ENCODE data around the gene GATA6.
A peak's percentile ranks its signal among the peaks of the same experiment; 100 is the strongest.

The GATA6 gene

GRCh38 chr18:22169011-22169888 is at the start of gene GATA6:
Gene GATA6 (plus strand): TSS chr18:22169589. CDS start chr18:22171145, 1,556 bp downstream.
- DNase-seq (ENCODE audit: low spot score) = peak; percentile 83

GRCh38 chr18:22124970-22125369 is 44.4 kb upstream of the GATA6 start:
- no peak for DNase-seq (ENCODE audit: low spot score)

DNA sequence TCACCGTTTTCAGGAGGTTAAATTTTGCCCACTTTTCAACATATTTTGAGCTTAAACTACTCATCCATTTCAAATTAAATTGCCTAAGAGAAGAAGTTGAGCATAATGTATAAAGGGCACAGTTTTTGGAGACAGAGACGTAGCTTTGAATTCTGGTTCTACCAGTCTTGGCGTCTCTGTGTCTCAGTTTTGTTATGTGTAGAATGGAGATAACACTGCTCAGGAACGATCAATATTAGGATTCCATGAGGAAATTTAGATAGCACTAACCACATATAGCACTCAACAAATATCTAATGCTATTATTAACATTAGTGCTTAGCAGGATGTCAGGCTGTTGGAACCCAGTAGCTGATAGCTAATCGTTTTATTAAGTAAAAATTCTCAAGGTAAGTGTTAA is 40.4 kb upstream of the GATA6 start:
- no peak for DNase-seq (ENCODE audit: low spot score)

DNA sequence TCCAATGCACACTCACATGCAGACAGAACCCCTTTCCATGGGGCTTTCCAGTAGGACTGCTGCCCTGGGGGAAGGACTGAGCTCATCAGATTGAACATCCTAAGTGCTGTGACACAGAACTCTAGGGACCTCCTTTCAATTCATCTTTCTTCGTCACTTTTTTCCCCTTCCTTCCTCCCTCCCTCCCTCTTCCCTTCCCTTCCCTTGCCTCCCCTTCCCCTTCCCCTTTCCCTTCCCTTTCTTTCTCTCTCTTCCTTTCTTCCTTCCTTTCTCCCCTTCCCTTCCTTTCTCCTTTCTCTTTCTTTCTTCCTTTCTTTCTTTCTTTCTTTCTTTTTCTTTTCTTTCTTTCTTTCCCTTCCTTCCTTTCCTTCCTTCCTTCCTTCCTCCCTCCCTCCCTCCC is 39.6 kb upstream of the GATA6 start:
- DNase-seq (ENCODE audit: low spot score) = no peak

DNA sequence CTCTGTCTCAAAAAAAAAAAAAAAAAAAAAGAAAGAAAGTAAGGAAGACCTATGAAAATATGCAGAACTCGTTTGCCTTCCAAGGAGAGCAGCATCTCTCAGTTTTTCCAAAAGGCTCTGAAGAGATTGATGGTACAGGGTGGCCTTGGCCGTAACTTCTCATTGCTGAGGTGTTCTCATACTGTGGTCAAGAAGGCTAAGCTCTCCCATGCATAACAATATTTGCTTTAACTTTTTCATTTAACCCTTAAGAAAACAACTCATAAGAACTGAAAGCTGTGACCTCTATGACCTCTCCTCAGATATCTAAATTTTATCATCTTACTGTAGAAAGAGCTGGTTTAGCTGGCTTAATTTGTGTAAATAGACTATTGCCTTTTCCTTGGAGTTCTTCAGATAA is 37.1 kb upstream of the GATA6 start:
- DNase-seq (ENCODE audit: low spot score) = no peak

DNA sequence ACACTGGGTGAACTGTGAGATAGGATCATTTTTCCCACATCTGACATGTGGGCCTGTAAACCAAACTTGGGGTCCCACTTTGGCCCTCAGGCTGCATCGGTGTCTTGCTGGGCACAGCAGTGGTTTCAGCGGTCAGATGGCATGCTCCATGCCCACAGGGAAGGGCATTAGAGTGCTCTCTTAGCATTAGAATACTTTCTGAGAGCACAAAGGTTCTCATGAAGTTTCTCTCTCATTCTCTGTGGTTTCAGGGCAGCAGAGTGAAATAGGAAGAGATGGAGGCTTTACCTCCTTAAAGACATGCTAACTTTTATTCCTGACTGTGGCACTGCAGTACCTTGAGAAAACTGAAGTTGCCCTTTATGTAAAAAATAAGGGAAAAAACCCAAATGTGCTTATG is 36.6 kb upstream of the GATA6 start:
- no peak for DNase-seq (ENCODE audit: low spot score)

GRCh38 chr18:22136395-22136794 is 33.0 kb upstream of the GATA6 start:
- no peak for DNase-seq (ENCODE audit: low spot score)

- no peak for DNase-seq (ENCODE audit: low spot score)
Measured at GRCh38 chr18:22141211-22141610, 28.2 kb upstream of the GATA6 start.

GRCh38 chr18:22143347-22144340 is 25.7 kb upstream of the GATA6 start:
- DNase-seq (ENCODE audit: low spot score) = no peak

DNA sequence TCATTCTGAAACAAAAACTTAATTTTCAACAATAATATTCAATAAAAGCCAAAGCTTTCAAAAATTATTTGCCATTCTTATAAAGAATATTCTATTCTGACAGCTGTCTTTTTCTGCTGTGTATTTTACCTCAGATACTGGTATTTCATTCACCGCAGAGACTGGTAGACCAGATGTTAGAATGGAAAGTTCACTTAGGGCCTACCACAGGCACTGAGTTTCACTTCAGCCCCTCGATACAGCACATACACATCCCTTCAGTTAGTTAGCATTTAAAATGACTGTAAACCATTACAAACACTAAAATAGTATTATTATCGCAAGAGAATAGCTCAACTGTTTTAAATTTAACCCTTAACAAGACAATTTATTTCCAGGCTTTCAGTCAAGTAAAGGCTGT is 24.2 kb upstream of the GATA6 start:
- DNase-seq (ENCODE audit: low spot score) = no peak

DNA sequence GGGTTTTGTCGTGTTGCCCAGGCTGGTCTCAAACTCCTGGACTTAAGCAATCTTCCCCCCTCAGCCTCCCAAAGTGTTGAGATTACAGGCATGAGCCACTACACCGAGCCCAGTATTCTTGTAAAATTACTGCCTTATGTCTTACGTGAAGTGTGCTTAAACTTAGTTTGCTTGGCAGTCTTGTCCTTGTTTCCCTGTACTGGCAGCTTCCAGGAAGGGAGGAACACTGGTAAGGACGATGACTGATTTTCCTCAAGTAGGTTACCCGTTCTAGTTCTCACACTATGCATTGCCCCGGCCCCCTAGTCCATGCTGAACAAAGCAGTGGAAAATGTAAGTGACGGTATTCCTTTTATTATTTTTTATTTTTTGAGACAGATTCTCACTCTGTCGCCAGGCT is 19.7 kb upstream of the GATA6 start:
- DNase-seq (ENCODE audit: low spot score) = no peak

DNA sequence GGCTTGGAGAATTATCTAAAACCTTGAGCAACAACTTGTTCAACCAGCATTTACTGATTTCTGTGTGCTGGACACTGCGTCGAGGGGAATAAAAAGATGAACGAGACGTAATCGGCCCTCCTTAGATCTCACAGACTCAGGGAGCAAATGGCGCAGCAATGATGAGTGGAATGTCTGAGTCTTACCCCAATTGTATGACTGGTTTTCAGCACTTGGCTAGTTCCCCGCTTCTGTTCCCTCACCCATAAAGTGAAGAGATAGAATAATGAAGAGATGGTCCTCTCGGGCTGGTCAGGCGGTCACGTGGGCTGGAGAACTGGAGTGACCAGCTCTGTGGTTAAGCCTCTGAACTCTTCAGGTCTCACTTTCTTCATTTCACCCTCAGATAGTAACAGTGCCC is 17.3 kb upstream of the GATA6 start:
- DNase-seq (ENCODE audit: low spot score) = no peak

DNA sequence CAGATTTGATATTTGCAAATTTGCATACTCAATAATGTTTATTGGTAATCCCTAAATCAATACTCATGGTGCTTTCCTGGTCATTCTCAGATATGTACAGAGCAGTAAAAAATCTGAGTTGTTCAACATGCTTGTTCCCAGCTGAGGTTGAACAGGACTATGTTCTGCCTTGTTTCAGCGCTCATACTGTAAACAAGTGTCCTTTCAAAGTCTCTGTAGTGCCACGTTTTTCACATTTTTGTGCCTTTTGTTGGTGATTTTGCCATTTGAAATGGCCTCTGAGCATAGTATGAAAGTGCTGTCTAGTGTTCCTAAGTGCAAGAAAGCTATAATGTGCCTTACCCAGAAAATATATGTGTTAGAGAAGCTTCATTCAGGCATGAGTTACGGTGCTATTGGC is 16.0 kb upstream of the GATA6 start:
- DNase-seq (ENCODE audit: low spot score) = no peak

DNA sequence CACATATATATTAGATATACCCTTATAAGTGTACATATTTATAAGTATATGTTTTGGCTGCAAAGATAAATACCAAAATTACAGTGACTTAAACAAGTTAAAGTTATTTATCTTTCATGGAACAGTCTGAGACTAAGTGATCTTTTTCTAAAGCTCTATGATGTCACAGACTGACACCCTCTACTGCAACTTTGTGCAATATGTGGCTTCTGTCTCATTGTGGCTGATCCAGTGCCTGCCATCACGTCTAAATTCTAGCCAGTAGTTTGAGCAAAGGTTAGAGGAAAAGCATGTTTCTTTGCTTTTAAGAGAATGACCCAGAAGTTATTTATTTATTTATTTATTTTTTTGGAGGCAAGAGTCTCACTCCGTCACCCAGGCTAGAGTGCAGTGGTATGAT is 13.8 kb upstream of the GATA6 start:
- no peak for DNase-seq (ENCODE audit: low spot score)

- DNase-seq (ENCODE audit: low spot score) = no peak
Measured at GRCh38 chr18:22159014-22159413, 10.4 kb upstream of the GATA6 start.

- no peak for DNase-seq (ENCODE audit: low spot score)
Measured at GRCh38 chr18:22161090-22161489, 8.3 kb upstream of the GATA6 start.

DNA sequence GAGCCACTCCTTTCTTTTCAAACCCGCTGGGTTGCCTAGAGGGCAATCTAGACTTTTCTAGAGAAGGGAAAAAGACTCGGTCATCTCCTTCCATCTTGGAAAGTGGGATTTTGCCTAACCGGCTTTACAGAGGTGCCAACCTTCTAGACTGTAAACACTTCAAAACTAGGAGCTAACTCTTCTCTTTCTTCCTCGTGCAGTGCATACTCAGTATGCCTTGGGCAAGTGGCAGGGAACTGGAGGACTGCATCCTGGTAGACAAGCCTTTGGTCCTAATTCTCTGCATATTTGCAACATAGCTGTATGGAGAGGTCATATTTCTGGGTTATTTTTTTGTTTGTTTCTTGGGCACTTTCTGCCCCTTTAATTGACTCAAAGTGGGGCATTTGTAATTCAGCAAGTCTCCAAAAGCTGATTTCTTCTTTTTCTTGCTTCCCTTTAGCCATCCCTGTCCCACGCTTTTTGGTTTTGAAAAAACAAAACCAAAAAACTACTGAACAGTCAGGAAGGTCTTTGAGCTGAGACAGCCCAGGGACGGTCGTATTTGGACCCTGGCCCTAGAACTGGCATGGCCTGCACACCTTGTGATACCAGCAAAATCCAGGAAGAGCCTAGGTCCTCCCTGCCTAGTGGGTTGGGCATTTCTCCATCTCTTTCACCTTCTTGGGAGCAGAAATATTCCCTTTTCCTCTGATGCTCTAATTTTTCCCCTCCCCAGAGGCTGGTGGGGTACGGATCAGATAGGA is 5.8 kb upstream of the GATA6 start:
- no peak for DNase-seq (ENCODE audit: low spot score)

- DNase-seq (ENCODE audit: low spot score) = no peak
Measured at GRCh38 chr18:22164337-22165048, 4.9 kb upstream of the GATA6 start.

DNA sequence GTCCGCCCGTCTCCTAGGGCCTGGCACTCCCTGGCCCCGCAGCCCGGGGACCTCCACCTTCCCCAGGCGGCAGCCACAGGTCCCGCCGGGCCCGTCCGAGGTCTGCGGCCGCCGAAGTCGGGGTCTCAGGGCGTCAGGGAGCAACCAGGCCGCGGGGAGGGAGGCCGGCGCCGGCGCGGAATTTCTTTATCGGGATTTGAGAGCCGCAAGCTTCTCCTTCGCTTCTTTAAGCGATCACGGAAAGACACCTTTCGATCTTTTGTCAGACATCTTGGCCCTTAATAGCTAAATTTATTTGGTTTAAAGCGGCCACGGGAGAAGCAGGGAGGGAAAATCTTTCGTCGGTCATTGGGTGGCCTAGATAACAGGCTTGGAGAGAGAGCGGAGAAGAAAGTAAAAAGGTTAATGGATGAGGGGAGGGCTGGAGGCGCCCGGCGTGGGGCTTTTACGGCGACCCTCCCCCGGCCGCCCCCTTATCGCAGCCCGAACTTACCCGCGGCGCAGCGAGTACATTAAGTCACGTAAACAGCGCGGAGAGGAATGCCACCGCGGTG is 4.3 kb upstream of the GATA6 start:
- no peak for DNase-seq (ENCODE audit: low spot score)

DNA sequence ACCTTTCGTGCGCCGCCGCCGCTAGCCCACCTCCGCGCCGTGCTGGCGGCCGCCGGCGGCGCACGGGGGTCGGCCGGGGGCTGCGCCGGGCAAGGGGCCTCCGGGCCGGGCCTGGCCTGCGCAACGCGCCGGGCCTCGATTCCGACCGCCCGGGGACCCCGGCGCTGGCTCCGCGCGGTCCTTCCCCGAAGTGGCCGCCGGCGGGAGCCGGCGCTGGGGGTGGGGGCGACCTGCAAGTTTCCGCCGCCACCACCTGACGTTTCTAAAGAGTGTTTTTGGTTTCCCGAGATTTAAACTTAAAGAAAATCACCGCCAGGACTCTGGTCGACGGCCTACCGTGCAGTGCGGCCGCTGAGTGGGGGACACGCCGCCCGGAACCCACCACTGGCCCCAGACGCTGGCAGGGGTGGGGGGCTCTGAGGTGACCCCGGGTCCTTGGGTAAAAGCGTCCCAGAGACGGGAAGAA is 3.8 kb upstream of the GATA6 start:
- no peak for DNase-seq (ENCODE audit: low spot score)

All from AG08395 (cell line).